CD4-positive, alpha-beta T cell treated with Interleukin-15 for 4 hours (primary cell): Measurements from ENCODE around the gene MYO3B.
"Not testable (repeated sequence)": the region's sequence is repeated elsewhere in the genome, so short reads cannot be mapped to it uniquely, and the experiment has no call there.

ENCODE experiments used
- DNase-seq: peaks from one replicate; pipeline ENCODE4 v3.0.0-alpha.2; 2020; ENCODE audit warnings: low spot score

MYO3B gene

DNA sequence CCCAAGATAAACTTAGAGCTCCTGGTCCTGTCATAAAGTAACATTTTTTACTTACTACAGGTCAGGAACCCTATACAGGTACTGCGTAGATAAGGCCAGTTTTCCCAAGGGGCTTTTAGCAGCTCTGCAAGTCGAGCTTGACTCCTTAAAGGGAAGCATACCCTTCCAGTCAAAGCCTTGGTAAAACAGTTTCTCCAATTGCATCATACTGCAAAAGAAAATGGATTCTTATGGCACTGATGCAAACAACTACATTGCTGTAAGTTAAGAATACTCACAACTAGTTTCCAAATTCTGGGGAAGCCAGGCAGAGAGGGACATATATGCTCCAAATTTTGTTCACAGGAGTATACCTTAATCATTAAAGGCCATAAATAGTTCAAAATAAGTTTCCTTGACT lies 31.0 kb downstream of the MYO3B start:
- DNase-seq: no peak

- DNase-seq: no peak
These were observed 34.8 kb downstream of the MYO3B start for GRCh38 chr2:170212625-170213280.

- not testable (repeated sequence) for DNase-seq
These were observed 35.3 kb downstream of the MYO3B start for GRCh38 chr2:170213281-170213625.

DNA sequence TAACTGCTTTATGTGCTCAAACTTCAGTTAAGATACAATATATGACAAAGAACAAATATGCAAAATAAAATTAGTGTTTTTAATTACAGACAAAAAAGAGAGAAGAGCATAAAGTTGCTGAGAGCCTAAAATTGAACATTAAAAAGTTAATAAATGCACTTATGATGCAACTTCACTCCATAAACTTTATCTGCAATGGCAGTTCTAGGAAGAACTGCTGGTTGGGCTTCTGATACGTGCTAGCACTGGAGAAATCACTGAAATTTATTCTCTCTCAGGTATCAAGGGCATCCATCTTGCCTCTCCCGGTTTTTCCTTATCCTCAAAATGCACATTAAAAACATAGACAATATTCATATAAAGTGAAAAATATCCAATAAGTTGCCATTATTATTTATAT lies 35.7 kb downstream of the MYO3B start:
- DNase-seq: no peak

GRCh38 chr2:170214309-170214948 lies 36.5 kb downstream of the MYO3B start:
- no peak for DNase-seq

DNA sequence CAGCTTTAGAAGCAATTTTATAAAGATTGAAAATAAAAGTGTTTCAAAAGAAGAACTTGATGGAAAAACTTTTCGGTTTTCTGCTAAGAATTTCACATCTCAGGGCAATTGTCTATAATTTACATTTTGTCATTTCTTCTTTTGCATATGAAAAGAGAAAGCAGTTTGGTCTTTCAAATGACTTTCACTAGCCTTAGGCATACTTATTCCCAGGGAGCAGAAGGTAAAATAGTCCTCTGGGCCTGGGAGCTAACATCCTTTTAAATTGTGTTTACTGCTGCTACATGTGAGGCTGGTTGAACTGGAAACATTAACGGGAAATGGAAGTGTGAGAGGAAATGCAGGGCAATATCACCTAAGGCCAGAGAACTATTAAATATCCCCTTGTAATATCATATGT lies 37.1 kb downstream of the MYO3B start:
- DNase-seq: no peak

- no peak for DNase-seq
These were observed 38.5 kb downstream of the MYO3B start for GRCh38 chr2:170216428-170216827.

- no peak for DNase-seq
These were observed 39.0 kb downstream of the MYO3B start for GRCh38 chr2:170216981-170217380.

DNA sequence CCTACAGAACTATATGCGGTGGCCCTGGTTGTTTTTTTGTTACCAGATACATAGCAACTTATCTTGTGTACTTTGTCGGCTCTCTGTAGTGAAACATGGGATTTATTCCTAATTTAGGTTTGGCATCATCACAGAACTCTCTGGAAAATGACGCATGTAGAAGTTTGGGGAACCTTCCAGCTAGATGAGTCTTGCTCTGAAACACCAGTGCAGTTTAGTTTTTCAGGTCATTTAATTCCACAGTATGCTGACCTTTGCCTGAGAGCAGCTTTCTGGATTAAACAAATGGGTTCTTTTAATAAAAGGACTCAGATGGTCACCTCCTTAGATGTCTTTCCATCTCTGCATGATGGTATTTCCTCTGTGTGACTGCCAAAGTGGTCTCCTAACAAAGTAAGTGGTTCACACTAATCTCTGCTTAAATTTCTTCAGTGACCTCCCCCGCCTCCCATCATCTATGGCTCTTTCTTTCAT lies 39.9 kb downstream of the MYO3B start:
- no peak for DNase-seq

- no peak for DNase-seq
These were observed 40.5 kb downstream of the MYO3B start for GRCh38 chr2:170218456-170218855.

DNA sequence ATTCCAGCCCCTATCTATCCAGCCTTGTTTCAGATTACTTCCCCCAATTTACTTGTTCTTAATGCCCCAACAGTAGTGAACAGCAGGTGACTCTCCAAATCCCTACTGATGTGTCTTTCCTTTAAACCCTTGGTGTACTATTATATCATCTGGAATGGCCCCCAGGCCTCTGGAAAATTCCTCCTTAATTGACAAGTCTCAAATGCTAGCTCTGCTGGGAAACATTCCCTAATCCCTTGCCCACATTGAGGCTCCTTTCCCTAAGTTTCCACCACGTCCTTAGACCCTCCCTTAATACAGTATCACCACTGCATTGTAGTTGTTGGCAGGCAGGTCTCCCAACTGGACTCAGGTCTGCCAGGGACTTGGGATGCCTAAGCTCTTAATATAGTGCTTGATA lies 41.0 kb downstream of the MYO3B start:
- DNase-seq: no peak

- no peak for DNase-seq
These were observed 43.7 kb downstream of the MYO3B start for GRCh38 chr2:170221317-170222288.

DNA sequence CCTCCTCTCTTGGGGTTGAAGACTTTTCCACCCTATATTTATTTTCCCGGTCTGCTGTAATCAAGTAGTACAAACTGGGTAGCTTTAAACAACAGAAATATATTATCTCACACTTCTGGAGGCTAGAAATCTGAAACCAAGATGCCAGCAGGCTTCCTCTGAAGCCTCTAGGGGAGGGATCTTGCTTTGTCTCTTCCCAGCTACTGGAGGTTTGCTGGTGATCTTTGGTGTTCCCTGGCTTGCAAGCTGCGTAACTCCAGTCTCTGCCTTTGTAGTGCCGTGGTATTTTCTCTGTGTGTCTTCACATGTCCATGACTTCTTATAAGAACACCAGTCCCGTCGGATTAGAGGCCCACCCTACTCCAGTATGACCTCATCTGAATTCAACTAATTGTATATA lies 44.4 kb downstream of the MYO3B start:
- no peak for DNase-seq

GRCh38 chr2:170222842-170223241 lies 44.9 kb downstream of the MYO3B start:
- no peak for DNase-seq

DNA sequence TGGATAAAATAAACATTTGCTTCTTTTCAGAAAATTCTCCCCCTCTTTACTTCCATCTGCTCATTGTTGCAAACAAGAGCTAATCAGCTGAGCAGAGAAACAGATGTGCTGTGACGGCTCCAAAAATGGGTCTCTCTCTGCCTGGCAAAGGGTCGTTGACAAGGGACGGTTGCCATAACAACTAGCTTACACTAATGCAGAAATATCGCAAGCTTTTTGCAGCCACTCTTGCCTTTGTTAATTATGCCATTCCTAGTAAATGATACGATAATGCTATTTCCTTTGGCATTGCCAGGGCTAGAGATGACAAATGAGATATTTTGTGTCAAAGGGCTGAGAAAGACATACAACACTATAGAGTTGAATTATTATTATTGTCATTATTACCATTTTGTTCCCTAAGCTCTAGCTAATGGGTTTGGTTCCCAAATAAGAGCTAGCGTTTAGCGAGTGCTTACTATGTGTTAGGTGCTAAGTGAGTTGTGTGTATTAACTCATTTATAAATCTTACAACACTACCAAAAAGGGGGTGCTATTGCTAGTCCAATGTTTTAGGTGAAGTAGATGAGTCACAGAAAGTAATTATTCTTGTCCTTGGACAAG lies 46.8 kb downstream of the MYO3B start:
- DNase-seq: no peak

GRCh38 chr2:170226216-170226615 lies 48.3 kb downstream of the MYO3B start:
- DNase-seq: no peak

GRCh38 chr2:170227507-170227947 lies 49.6 kb downstream of the MYO3B start:
- no peak for DNase-seq

- no peak for DNase-seq
These were observed 50.0 kb downstream of the MYO3B start for GRCh38 chr2:170227951-170228350.

DNA sequence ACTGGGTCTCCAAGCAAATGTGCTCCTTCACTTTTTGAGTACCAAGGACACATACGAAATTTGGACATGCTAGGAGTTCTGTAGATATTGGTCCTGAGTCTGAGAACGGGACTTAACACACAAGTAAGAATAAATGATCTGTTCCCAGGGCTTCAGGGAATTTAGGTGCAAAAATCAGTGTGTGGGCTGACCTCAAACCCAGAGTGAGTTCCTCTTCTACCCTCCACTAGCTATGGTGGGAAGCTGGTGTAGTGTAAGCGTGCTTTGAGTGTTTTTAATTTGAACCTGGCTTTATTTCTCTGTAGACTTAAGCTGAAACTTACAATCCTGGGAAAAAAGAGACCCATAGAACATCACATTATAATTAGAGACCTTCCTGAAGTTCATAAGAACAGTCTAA lies 50.5 kb downstream of the MYO3B start:
- no peak for DNase-seq

- DNase-seq: no peak
These were observed 51.2 kb downstream of the MYO3B start for GRCh38 chr2:170229125-170229524.

DNA sequence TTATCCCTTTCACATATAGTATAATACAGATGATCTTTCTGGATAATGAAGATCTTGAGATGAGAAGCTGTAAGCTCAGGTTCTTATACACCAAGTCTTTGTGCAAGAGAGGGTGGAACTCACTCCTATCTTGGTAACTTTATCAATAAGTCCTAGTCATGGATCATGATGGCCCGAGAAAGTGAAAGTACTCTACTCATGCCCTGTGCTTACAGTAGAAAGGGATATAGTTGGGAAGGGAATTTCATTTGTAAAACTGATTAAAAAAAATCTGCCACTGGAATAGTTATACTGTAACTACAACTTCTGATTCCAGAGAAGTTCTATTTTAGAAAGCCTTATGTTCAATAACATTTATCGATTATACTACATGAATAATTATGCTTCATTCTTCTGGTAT lies 51.8 kb downstream of the MYO3B start:
- no peak for DNase-seq
